ENCODE data around the gene CNPY1. TPM values are rescaled to one million over a fixed set of nuclear protein-coding genes. Genes with fewer than 3 reads are reported as not detected.

CNPY1 gene
- polyA plus RNA-seq, 1 of the 3 experiments (the other 2 are of a cell fraction) = not detected

- H3K9me3 ChIP-seq = no peaks in the 10 kb centered on the region; the same call in 1 of the 2 replicates
- no peaks in the 10 kb centered on the region for H4K20me1 ChIP-seq (ENCODE audit: insufficient read depth)
- H3K27ac ChIP-seq (ENCODE audit: low read depth in 2 of 2, low read length in 1 of 2) = no peak overlapping the region
- H3K4me1 ChIP-seq (ENCODE audit: control insufficient read depth in 1 of 2, insufficient read depth in 2 of 2, low read depth in 1 of 2, low read length in 1 of 2) = no peaks in the 10 kb centered on the region
- 14% methylated on average over 9 of the region's 9 CpGs for WGBS (ENCODE audit: low lambda C conversion rate)
- no peak overlapping the region for H3K4me3 ChIP-seq (ENCODE audit: low read depth in 2 of 2, low read length in 1 of 2)
- no peak overlapping the region for H2AFZ ChIP-seq (ENCODE audit: low read depth)
- no peaks in the 10 kb centered on the region for H3K9me2 ChIP-seq
- no peaks in the 10 kb centered on the region for H3K79me2 ChIP-seq (ENCODE audit: insufficient read depth)
- DNase-seq = no peak
- peaks cover 75% of the 10 kb centered on the region for H3K27me3 ChIP-seq (ENCODE audit: insufficient read depth)
- no peak for TF ChIP-seq CHD2 (IDR thresholded peaks at IDR 0.05; ENCODE audit: low read length, partially characterized antibody)
- ChIA-PET CTCF (no interaction called here), POLR2A (no interaction called here)
- H3K4me2 ChIP-seq = no peak overlapping the region
- no peak overlapping the region for H3K9ac ChIP-seq
- no peaks in the 10 kb centered on the region for H3K36me3 ChIP-seq (replicated peaks in 1 of 2; ENCODE audit: control insufficient read depth in 1 of 2, insufficient read depth in 2 of 2, low read length in 1 of 2)
- no peaks in the 10 kb centered on the region for H3F3A ChIP-seq (replicated peaks; ENCODE audit: insufficient read depth)
Measured at GRCh38 chr7:155517452-155517851, 28.9 kb downstream of the CNPY1 start.

GRCh38 chr7:155516466-155516865 lies 29.9 kb downstream of the CNPY1 start:
- H3K79me2 ChIP-seq (ENCODE audit: insufficient read depth) = no peaks in the 10 kb centered on the region
- CTCF ChIA-PET = interaction anchor here (1.1 kb wide), 1 partner anchor 17 kb away, joined by 3 read pairs; no protein-coding TSS in a partner anchor
- no peak overlapping the region for H2AFZ ChIP-seq (ENCODE audit: low read depth)
- no peak overlapping the region for H3K4me3 ChIP-seq (ENCODE audit: low read depth in 2 of 2, low read length in 1 of 2)
- peaks cover 73% of the 10 kb centered on the region for H3K27me3 ChIP-seq (ENCODE audit: insufficient read depth)
- no peaks in the 10 kb centered on the region for H3F3A ChIP-seq (replicated peaks; ENCODE audit: insufficient read depth)
- no peak for DNase-seq
- POLR2A ChIA-PET = no interaction called here
- H3K4me2 ChIP-seq = no peak overlapping the region
- WGBS (ENCODE audit: low lambda C conversion rate) = 15% methylated on average over 6 of the region's 12 CpGs
- H3K9ac ChIP-seq = no peak overlapping the region
- no peaks in the 10 kb centered on the region; the same call in 1 of the 2 replicates for H3K9me3 ChIP-seq
- H3K4me1 ChIP-seq (ENCODE audit: control insufficient read depth in 1 of 2, insufficient read depth in 2 of 2, low read depth in 1 of 2, low read length in 1 of 2) = no peaks in the 10 kb centered on the region
- H3K36me3 ChIP-seq (replicated peaks in 1 of 2; ENCODE audit: control insufficient read depth in 1 of 2, insufficient read depth in 2 of 2, low read length in 1 of 2) = no peaks in the 10 kb centered on the region
- H4K20me1 ChIP-seq (ENCODE audit: insufficient read depth) = no peaks in the 10 kb centered on the region
- no peak overlapping the region for H3K27ac ChIP-seq (ENCODE audit: low read depth in 2 of 2, low read length in 1 of 2)
- no peaks in the 10 kb centered on the region for H3K9me2 ChIP-seq
- no peak for TF ChIP-seq FOXM1 (IDR thresholded peaks at IDR 0.05; ENCODE audit: low read depth)
- TF ChIP-seq GATA2 (CRISPR knock-in tag; IDR thresholded peaks at IDR 0.05) = no peak
- no peak for TF ChIP-seq RXRA (IDR thresholded peaks at IDR 0.05; ENCODE audit: borderline replicate concordance, low read depth)
- no peak for TF ChIP-seq EZH2phosphoT487 (IDR thresholded peaks at IDR 0.05; ENCODE audit: borderline replicate concordance, low read depth)
- no peak for TF ChIP-seq MXI1 (IDR thresholded peaks at IDR 0.05; ENCODE audit: low read depth, low read length)
- TF ChIP-seq GABPA (IDR thresholded peaks at IDR 0.05; ENCODE audit: low read depth) = no peak
- TF ChIP-seq CTCF (IDR thresholded peaks at IDR 0.05) = no peak
- TF ChIP-seq RAD21 (IDR thresholded peaks at IDR 0.05; ENCODE audit: low read length) = no peak

- H3K9ac ChIP-seq = no peak overlapping the region
- no peak for DNase-seq
- H4K20me1 ChIP-seq (ENCODE audit: insufficient read depth) = no peaks in the 10 kb centered on the region
- POLR2A ChIA-PET = no interaction called here
- no peaks in the 10 kb centered on the region for H3K79me2 ChIP-seq (ENCODE audit: insufficient read depth)
- CTCF ChIA-PET = interaction anchor here (1.0 kb wide), 1 partner anchor 13 kb away, joined by 4 read pairs; no protein-coding TSS in a partner anchor
- H2AFZ ChIP-seq (ENCODE audit: low read depth) = no peak overlapping the region
- no peaks in the 10 kb centered on the region for H3K9me2 ChIP-seq
- WGBS (ENCODE audit: low lambda C conversion rate) = 7% methylated on average over 10 of the region's 11 CpGs
- no peaks in the 10 kb centered on the region for H3F3A ChIP-seq (replicated peaks; ENCODE audit: insufficient read depth)
- H3K4me1 ChIP-seq (ENCODE audit: control insufficient read depth in 1 of 2, insufficient read depth in 2 of 2, low read depth in 1 of 2, low read length in 1 of 2) = no peaks in the 10 kb centered on the region
- no peak overlapping the region for H3K4me2 ChIP-seq
- no peak overlapping the region for H3K4me3 ChIP-seq (ENCODE audit: low read depth in 2 of 2, low read length in 1 of 2)
- H3K27me3 ChIP-seq (ENCODE audit: insufficient read depth) = peaks cover 76% of the 10 kb centered on the region
- no peaks in the 10 kb centered on the region; the same call in 1 of the 2 replicates for H3K9me3 ChIP-seq
- no peak overlapping the region for H3K27ac ChIP-seq (ENCODE audit: low read depth in 2 of 2, low read length in 1 of 2)
- no peaks in the 10 kb centered on the region for H3K36me3 ChIP-seq (replicated peaks in 1 of 2; ENCODE audit: control insufficient read depth in 1 of 2, insufficient read depth in 2 of 2, low read length in 1 of 2)
- TF ChIP-seq RAD21 (IDR thresholded peaks at IDR 0.05; ENCODE audit: low read length) (no peak), ZBTB33 (IDR thresholded peaks at IDR 0.05; ENCODE audit: borderline replicate concordance, low read depth) (no peak), FOXM1 (IDR thresholded peaks at IDR 0.05; ENCODE audit: low read depth) (no peak), RCOR1 (IDR thresholded peaks at IDR 0.05; ENCODE audit: low read length) (no peak), USF1 (IDR thresholded peaks at IDR 0.05; ENCODE audit: borderline replicate concordance, low read depth) (no peak), GABPA (IDR thresholded peaks at IDR 0.05; ENCODE audit: low read depth) (no peak), NRF1 (IDR thresholded peaks at IDR 0.05; ENCODE audit: low read depth, low read length) (no peak), MXI1 (IDR thresholded peaks at IDR 0.05; ENCODE audit: low read depth, low read length) (no peak), IRF3 (IDR thresholded peaks at IDR 0.05; ENCODE audit: low read depth, low read length) (no peak), POLR2AphosphoS5 (IDR thresholded peaks at IDR 0.05; ENCODE audit: low read depth, low read length) (no peak), NFIC (IDR thresholded peaks at IDR 0.05; ENCODE audit: borderline replicate concordance) (no peak), FOXJ3 (CRISPR knock-in tag; IDR thresholded peaks at IDR 0.05) (no peak)
Measured at GRCh38 chr7:155515318-155515717, 31.0 kb downstream of the CNPY1 start.

All from SK-N-SH (cell line).